ENCODE data around the gene CCNB3.
A peak's percentile ranks its signal among the peaks of the same experiment; 100 is the strongest.

- TF ChIP-seq SFPQ (IDR thresholded peaks at IDR 0.05; ENCODE audit: low read depth, low read length) (no peak), CTCF (IDR thresholded peaks at IDR 0.05 in 2 of 3, conservative IDR thresholded peaks at IDR 0.05 in 1 of 3; ENCODE audit: insufficient read depth in 2 of 3, low read depth in 1 of 3, low read length in 3 of 3) (no peak), SREBF1 (IDR thresholded peaks at IDR 0.05; ENCODE audit: borderline replicate concordance, low read depth, low read length) (no peak), LEF1 (IDR thresholded peaks at IDR 0.05) (no peak), ZNF124 (CRISPR knock-in tag; IDR thresholded peaks at IDR 0.05) (no peak), YY1 (IDR thresholded peaks at IDR 0.05; ENCODE audit: borderline replicate concordance in 1 of 3, control insufficient read depth in 1 of 3, extremely low read depth in 1 of 3, insufficient read depth in 3 of 3, insufficient read length in 1 of 3, insufficient replicate concordance in 2 of 3, low read depth in 1 of 3, low read length in 2 of 3) (no peak), EP300 (IDR thresholded peaks at IDR 0.05; ENCODE audit: low read length) (no peak), E2F5 (CRISPR knock-in tag; IDR thresholded peaks at IDR 0.05) (no peak), JUND (IDR thresholded peaks at IDR 0.05; ENCODE audit: borderline replicate concordance, low read depth, low read length) (peak; percentile 59), JUND (tag; IDR thresholded peaks at IDR 0.05; ENCODE audit: borderline replicate concordance, low read depth, low read length) (peak; percentile 45; the same call in 1 of the 3 replicates), ZFP1 (CRISPR knock-in tag; IDR thresholded peaks at IDR 0.05) (no peak), POLR2AphosphoS5 (IDR thresholded peaks at IDR 0.05; ENCODE audit: control insufficient read depth, insufficient read depth, low read depth, low read length) (no peak), EZH2 (IDR thresholded peaks at IDR 0.05; ENCODE audit: borderline replicate concordance, low read depth, low read length) (no peak)
These were observed 46.9 kb upstream of the CCNB3 start for GRCh38 chrX:50157545-50158135.

All from K562 (cell line).